ENCODE measurements around the gene ZNF451. TPM values are rescaled to one million over a fixed set of nuclear protein-coding genes. Genes with fewer than 3 reads are reported as not detected.

The ZNF451 gene
- total RNA-seq, 1 donor from 2014 or later, result 71.9 TPM

DNA sequence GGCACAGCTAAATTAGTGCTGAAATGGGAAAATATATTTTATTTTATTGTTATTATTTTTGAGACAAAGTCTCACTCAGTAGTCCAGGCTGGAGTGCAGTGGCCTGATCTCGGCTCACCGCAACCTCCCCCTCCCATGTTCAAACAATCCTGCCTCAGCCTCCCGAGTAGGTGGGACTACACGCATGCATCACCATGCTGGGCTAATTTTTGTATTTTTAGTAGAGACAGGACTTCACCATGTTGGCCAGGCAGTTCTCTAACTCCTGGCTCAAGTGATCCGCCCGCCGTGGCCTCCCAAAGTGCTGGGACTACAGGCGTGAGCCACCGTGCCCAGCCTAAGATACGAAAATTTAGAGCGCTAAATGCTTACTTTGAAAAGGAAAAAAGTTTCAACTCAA is 127.3 kb downstream of the ZNF451 start:
- intact Hi-C loops (cut with micrococcal nuclease), result no loop called here
- Mint-ChIP-seq H3K4me1 (peaks cover 5% of the 10 kb centered on the region), H3K27ac (no peak overlapping the region), H3K4me3 (no peak overlapping the region), H3K36me3 (ENCODE audit: low read depth) (peaks cover 2% of the 10 kb centered on the region), H3K9me3 (peaks cover 6% of the 10 kb centered on the region), H3K27me3 (peaks cover 3% of the 10 kb centered on the region)
- ATAC-seq (ENCODE audit: low read depth) (no peak), DNase-seq (no peak)
- ChIA-PET POLR2A (no interaction called here), CTCF (no interaction called here)
- TF ChIP-seq, protein P1, sequence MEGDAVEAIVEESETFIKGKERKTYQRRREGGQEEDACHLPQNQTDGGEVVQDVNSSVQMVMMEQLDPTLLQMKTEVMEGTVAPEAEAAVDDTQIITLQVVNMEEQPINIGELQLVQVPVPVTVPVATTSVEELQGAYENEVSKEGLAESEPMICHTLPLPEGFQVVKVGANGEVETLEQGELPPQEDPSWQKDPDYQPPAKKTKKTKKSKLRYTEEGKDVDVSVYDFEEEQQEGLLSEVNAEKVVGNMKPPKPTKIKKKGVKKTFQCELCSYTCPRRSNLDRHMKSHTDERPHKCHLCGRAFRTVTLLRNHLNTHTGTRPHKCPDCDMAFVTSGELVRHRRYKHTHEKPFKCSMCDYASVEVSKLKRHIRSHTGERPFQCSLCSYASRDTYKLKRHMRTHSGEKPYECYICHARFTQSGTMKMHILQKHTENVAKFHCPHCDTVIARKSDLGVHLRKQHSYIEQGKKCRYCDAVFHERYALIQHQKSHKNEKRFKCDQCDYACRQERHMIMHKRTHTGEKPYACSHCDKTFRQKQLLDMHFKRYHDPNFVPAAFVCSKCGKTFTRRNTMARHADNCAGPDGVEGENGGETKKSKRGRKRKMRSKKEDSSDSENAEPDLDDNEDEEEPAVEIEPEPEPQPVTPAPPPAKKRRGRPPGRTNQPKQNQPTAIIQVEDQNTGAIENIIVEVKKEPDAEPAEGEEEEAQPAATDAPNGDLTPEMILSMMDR (IDR thresholded peaks at IDR 0.05), result no peak

Other genes with a start within 250 kb of the ZNF451 start
- not detected in 2 replicates for gene BEND6, start 135.1 kb upstream of the ZNF451 start, total RNA-seq
- 12.7 and 15.2 TPM in 2 replicates for gene KIAA1586, start 43.5 kb upstream of the ZNF451 start, total RNA-seq
- 3.9 and 4.3 TPM in 2 replicates for gene BAG2, start 82.1 kb downstream of the ZNF451 start, total RNA-seq
- 0.32 and 0.49 TPM in 2 replicates for gene RAB23, start 132.1 kb downstream of the ZNF451 start, total RNA-seq
- gene PRIM2, start 227.4 kb downstream of the ZNF451 start, total RNA-seq, result 16.7 and 19.7 TPM in 2 replicates

Data from activated B cell treated with CpG ODN at 0.5 μM for 24 hours (primary cell).